Neural cell (in vitro differentiated cells): ENCODE results near the gene ONECUT1. TPM values are rescaled to one million over a fixed set of nuclear protein-coding genes. Genes with fewer than 3 reads are reported as not detected.

ENCODE experiments used
- H2AFZ ChIP-seq: fragments of 200-600, 300-800 bp; sonication (generic), shearing (Covaris generic); 2 replicates; pipeline ENCODE4 v1.6.0; 2014; ENCODE audit warnings: low read depth, mild to moderate bottlenecking, antibody characterized with exemption, low read length, moderate library complexity
- H3F3A ChIP-seq: fragments of 200-600 bp; shearing (Covaris generic); 2 replicates; pipeline ENCODE4 v1.6.1; 2016; ENCODE audit warnings: mild to moderate bottlenecking, moderate library complexity, mixed read lengths, antibody characterized with exemption, low read length; ENCODE audit not compliant: insufficient read depth, poor library complexity, severe bottlenecking
- H3K27ac ChIP-seq: fragments of 200-600, 300-800 bp; sonication (generic), shearing (Covaris generic); 2 replicates; pipeline ENCODE4 v1.5.1; 2014; ENCODE audit warnings: mild to moderate bottlenecking, low read length, moderate library complexity
- H3K27me3 ChIP-seq: fragments of 300-800, 200-600 bp; sonication (generic), shearing (Covaris generic); 2 replicates; pipeline ENCODE4 v1.6.0; 2014; ENCODE audit warnings: mild to moderate bottlenecking, low read depth, low read length, moderate library complexity; ENCODE audit not compliant: insufficient read depth
- H3K36me3 ChIP-seq: fragments of 300-800, 200-600 bp; sonication (generic), shearing (Covaris generic); 2 replicates; pipeline ENCODE4 v1.5.1; 2014; ENCODE audit warnings: mild to moderate bottlenecking, antibody characterized with exemption, low read length, moderate library complexity; ENCODE audit not compliant: insufficient read depth
- H3K4me2 ChIP-seq: fragments of 300-800, 200-600 bp; sonication (generic), shearing (Covaris generic); 2 replicates; pipeline ENCODE4 v1.6.0; 2014; ENCODE audit warnings: mild to moderate bottlenecking, low read length
- H3K4me3 ChIP-seq: fragments of 300-800, 200-600 bp; sonication (generic), shearing (Covaris generic); 2 replicates; pipeline ENCODE4 v1.5.1; 2014; ENCODE audit warnings: mild to moderate bottlenecking, low read length, moderate library complexity
- H3K79me2 ChIP-seq: fragments of 200-600 bp; shearing (Covaris generic); replicated peaks from 2 replicates; pipeline ENCODE4 v1.6.0; 2014; ENCODE audit warnings: mild to moderate bottlenecking, low read length, moderate library complexity; ENCODE audit not compliant: insufficient read depth
- H3K9ac ChIP-seq: fragments of 300-800, 200-600 bp; sonication (generic), shearing (Covaris generic); 2 replicates; pipeline ENCODE4 v1.6.1; 2016; ENCODE audit warnings: mild to moderate bottlenecking, low read length, mixed read lengths
- H3K9me2 ChIP-seq: fragments of 200-600 bp; shearing (Covaris generic); 2 replicates; pipeline ENCODE4 v1.6.1; 2016; ENCODE audit warnings: mild to moderate bottlenecking, low read length, mixed read lengths; ENCODE audit not compliant: insufficient read depth
- H3K9me3 ChIP-seq: fragments of 200-600, 300-800 bp; sonication (generic), shearing (Covaris generic); 2 replicates; pipeline ENCODE4 v1.6.1; 2016; ENCODE audit warnings: mild to moderate bottlenecking, mixed run types, low read length, moderate library complexity, mixed read lengths
- H4K20me1 ChIP-seq: fragments of 200-600 bp; shearing (Covaris generic); 2 replicates; pipeline ENCODE4 v1.6.1; 2016; ENCODE audit warnings: mild to moderate bottlenecking, mixed run types; ENCODE audit not compliant: insufficient read depth
- EP300 ChIP-seq: fragments of 450-650 bp; conservative IDR thresholded peaks from 2 replicates; pipeline ENCODE4 v1.6.1; 2014; ENCODE audit warnings: antibody characterized with exemption, mild to moderate bottlenecking, moderate library complexity; ENCODE audit not compliant: poor library complexity, severe bottlenecking
- EZH2 ChIP-seq: fragments of 200-600, 300-800 bp; shearing (Covaris generic), sonication (generic); IDR thresholded peaks from 2 replicates; pipeline ENCODE4 v1.6.1; 2014; ENCODE audit warnings: antibody characterized with exemption, low read length, borderline replicate concordance, mild to moderate bottlenecking; ENCODE audit not compliant: insufficient read depth, poor library complexity, severe bottlenecking
- MXI1 ChIP-seq: fragments of 450-650 bp; conservative IDR thresholded peaks from 2 replicates; pipeline ENCODE4 v1.6.1; 2014; ENCODE audit warnings: antibody characterized with exemption, mild to moderate bottlenecking; ENCODE audit not compliant: poor library complexity, severe bottlenecking
- POLR2AphosphoS5 ChIP-seq: IDR thresholded peaks from 2 replicates; pipeline ENCODE4 v1.6.1; 2012
- RAD21 ChIP-seq: fragments of 450-650 bp; conservative IDR thresholded peaks from 2 replicates; pipeline ENCODE4 v1.6.1; 2014; ENCODE audit warnings: antibody characterized with exemption, mild to moderate bottlenecking, moderate library complexity
- REST ChIP-seq: IDR thresholded peaks from 2 replicates; pipeline ENCODE4 v1.6.1; 2012; ENCODE audit warnings: borderline replicate concordance
- SMC3 ChIP-seq: fragments of 450-650 bp; conservative IDR thresholded peaks from 2 replicates; pipeline ENCODE4 v1.6.1; 2014; ENCODE audit warnings: antibody characterized with exemption, mild to moderate bottlenecking, moderate library complexity; ENCODE audit not compliant: poor library complexity
- TAF1 ChIP-seq: IDR thresholded peaks from 2 replicates; pipeline ENCODE4 v1.6.1; 2012; ENCODE audit warnings: low read depth
- polyA plus RNA-seq: library from polyadenylated mRNA; depleted of rRNA; stranded (reverse); fragments of >200 nt; gene quantifications from 2 replicates; pipeline ENCODE4 v1.2.3, GENCODE V29; 2014
- TF ChIP-seq, protein P1 (sequence below): fragments of 450-650 bp; IDR thresholded peaks from 2 replicates; pipeline ENCODE4 v1.5.1; 2014; ENCODE audit warnings: antibody characterized with exemption, mild to moderate bottlenecking, moderate library complexity; ENCODE audit not compliant: poor library complexity, severe bottlenecking

The ONECUT1 gene
- polyA plus RNA-seq, 1 donor from 2014 or later: 1.2 TPM

DNA sequence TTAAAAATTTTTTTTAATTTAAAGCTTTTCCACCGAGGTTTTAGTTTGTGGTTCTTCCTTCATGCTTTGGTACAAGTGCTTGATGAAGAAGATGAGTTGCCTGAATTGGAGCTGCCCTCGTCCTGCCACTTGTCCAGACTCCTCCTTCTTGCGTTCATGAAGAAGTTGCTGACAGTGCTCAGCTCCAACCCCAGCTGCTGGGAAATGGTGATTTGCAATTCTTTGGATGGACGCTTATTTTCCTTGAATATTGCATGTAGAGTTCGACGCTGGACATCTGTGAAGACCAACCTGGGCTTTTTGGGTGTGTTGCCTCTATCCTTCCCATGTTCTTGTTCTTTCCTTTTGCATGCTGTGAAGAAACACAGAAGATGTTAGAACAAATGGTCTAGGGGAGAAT lies 32.6 kb downstream of the ONECUT1 start:
- Histone ChIP-seq H4K20me1 (no peaks in the 10 kb centered on the region), H3K4me2 (no peak overlapping the region), H3K9me2 (no peaks in the 10 kb centered on the region), H3K4me3 (no peak overlapping the region), H3K27ac (no peak overlapping the region), H2AFZ (no peak overlapping the region), H3K9me3 (no peaks in the 10 kb centered on the region), H3K79me2 (no peaks in the 10 kb centered on the region), H3F3A (no peaks in the 10 kb centered on the region), H3K9ac (no peak overlapping the region), H3K36me3 (no peaks in the 10 kb centered on the region), H3K27me3 (no peaks in the 10 kb centered on the region)
- no peak for TF ChIP-seq EZH2
- TF ChIP-seq, protein P1, sequence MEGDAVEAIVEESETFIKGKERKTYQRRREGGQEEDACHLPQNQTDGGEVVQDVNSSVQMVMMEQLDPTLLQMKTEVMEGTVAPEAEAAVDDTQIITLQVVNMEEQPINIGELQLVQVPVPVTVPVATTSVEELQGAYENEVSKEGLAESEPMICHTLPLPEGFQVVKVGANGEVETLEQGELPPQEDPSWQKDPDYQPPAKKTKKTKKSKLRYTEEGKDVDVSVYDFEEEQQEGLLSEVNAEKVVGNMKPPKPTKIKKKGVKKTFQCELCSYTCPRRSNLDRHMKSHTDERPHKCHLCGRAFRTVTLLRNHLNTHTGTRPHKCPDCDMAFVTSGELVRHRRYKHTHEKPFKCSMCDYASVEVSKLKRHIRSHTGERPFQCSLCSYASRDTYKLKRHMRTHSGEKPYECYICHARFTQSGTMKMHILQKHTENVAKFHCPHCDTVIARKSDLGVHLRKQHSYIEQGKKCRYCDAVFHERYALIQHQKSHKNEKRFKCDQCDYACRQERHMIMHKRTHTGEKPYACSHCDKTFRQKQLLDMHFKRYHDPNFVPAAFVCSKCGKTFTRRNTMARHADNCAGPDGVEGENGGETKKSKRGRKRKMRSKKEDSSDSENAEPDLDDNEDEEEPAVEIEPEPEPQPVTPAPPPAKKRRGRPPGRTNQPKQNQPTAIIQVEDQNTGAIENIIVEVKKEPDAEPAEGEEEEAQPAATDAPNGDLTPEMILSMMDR: no peak
- no peak for TF ChIP-seq RAD21
- no peak for TF ChIP-seq MXI1
- no peak for TF ChIP-seq EP300
- TF ChIP-seq TAF1: no peak
- no peak for TF ChIP-seq POLR2AphosphoS5
- no peak for TF ChIP-seq SMC3
- no peak for TF ChIP-seq REST

DNA sequence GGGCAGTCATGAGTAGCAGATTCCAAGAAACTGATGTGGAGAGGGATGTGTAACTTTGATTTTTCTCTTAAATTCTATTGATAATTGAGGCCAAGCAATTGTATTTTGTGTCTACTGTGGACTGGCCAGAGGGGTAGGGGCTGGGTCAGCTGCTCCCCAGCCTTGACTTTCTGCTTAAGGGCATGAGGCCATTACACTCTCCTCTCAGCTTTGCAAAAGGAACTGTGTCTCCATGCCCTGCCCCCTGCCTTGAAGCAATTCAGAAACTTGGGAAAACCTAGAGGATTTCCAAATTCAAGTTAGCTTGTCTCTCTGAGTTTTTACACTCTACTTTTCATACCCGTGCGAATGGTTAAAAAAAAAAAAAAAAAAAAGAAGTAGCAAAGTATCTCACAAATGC lies 38.6 kb downstream of the ONECUT1 start:
- no peak overlapping the region for H3K9ac ChIP-seq
- no peak overlapping the region for H3K4me2 ChIP-seq
- TF ChIP-seq EP300 (no peak), EZH2 (no peak), SMC3 (no peak), POLR2AphosphoS5 (no peak), RAD21 (no peak), MXI1 (no peak), TAF1 (no peak), REST (no peak)
- TF ChIP-seq, protein P1: no peak

More for the DNA sequence above, 38.6 kb downstream of the ONECUT1 start:
- no peaks in the 10 kb centered on the region for H3K27me3 ChIP-seq
- H3K9me3 ChIP-seq: no peaks in the 10 kb centered on the region
- no peaks in the 10 kb centered on the region for H3K9me2 ChIP-seq
- H3K27ac ChIP-seq: no peak overlapping the region
- H3K36me3 ChIP-seq: no peaks in the 10 kb centered on the region
- no peaks in the 10 kb centered on the region for H3K79me2 ChIP-seq
- no peaks in the 10 kb centered on the region for H4K20me1 ChIP-seq
- H3F3A ChIP-seq: no peaks in the 10 kb centered on the region
- H3K4me3 ChIP-seq: no peak overlapping the region
- H2AFZ ChIP-seq: no peak overlapping the region
